DND-41 (cell line): ENCODE results near the gene AKAP13.

Experiments used
- EZH2 ChIP-seq: IDR thresholded peaks from 3 replicates; pipeline ENCODE4 v1.6.1; 2012; ENCODE audit warnings: borderline replicate concordance, low read depth, mild to moderate bottlenecking, moderate library complexity, low read length, inconsistent platforms; ENCODE audit not compliant: severe bottlenecking
- TF ChIP-seq, protein P1 (sequence below): IDR thresholded peaks from 2 replicates; pipeline ENCODE4 v1.5.1; 2012; ENCODE audit warnings: borderline replicate concordance, low read length, moderate library complexity, mild to moderate bottlenecking; ENCODE audit not compliant: poor library complexity, severe bottlenecking; ENCODE audit errors: extremely low read depth

GRCh38 chr15:85725019-85725418 is 344.6 kb downstream of the AKAP13 start:
- TF ChIP-seq, protein P1, sequence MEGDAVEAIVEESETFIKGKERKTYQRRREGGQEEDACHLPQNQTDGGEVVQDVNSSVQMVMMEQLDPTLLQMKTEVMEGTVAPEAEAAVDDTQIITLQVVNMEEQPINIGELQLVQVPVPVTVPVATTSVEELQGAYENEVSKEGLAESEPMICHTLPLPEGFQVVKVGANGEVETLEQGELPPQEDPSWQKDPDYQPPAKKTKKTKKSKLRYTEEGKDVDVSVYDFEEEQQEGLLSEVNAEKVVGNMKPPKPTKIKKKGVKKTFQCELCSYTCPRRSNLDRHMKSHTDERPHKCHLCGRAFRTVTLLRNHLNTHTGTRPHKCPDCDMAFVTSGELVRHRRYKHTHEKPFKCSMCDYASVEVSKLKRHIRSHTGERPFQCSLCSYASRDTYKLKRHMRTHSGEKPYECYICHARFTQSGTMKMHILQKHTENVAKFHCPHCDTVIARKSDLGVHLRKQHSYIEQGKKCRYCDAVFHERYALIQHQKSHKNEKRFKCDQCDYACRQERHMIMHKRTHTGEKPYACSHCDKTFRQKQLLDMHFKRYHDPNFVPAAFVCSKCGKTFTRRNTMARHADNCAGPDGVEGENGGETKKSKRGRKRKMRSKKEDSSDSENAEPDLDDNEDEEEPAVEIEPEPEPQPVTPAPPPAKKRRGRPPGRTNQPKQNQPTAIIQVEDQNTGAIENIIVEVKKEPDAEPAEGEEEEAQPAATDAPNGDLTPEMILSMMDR: no peak
- no peak for TF ChIP-seq EZH2
